Activated T-helper 9 cell treated with anti-CD3 and anti-CD28 coated beads, Interleukin-2, amount 50 U/mL, for 16 hours (primary cell): Measurements from ENCODE around the gene FIZ1.

Experiments
- DNase-seq: peaks from one replicate; pipeline ENCODE4 v3.0.0-alpha.2; 2020; ENCODE audit warnings: low read depth

The FIZ1 gene, protein sequence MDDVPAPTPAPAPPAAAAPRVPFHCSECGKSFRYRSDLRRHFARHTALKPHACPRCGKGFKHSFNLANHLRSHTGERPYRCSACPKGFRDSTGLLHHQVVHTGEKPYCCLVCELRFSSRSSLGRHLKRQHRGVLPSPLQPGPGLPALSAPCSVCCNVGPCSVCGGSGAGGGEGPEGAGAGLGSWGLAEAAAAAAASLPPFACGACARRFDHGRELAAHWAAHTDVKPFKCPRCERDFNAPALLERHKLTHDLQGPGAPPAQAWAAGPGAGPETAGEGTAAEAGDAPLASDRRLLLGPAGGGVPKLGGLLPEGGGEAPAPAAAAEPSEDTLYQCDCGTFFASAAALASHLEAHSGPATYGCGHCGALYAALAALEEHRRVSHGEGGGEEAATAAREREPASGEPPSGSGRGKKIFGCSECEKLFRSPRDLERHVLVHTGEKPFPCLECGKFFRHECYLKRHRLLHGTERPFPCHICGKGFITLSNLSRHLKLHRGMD

DNA sequence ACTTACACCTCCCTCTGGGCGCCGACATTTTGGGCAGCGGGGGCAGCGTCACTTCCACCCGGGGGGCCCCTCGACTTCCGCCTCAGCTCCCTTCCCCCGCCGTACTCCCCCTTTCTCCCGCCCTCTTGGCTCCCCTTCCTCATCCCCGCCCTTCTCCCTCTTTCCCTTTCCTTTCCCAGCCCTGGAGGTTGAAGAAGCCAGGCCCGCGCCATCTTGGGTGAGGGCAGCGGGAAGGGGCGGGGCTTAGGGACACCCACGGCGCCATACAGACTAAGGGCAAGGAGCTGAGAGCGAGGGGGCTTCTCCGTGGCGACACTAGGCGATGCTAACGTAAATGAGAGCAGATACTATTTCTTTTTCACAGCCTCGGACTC, at the start of gene FIZ1:
FIZ1 (minus strand) TSS at position 50 of the 374 bp plus-strand sequence. CDS start 1,652 bp downstream, outside the sequence.
- peak; percentile 94 for DNase-seq

DNA sequence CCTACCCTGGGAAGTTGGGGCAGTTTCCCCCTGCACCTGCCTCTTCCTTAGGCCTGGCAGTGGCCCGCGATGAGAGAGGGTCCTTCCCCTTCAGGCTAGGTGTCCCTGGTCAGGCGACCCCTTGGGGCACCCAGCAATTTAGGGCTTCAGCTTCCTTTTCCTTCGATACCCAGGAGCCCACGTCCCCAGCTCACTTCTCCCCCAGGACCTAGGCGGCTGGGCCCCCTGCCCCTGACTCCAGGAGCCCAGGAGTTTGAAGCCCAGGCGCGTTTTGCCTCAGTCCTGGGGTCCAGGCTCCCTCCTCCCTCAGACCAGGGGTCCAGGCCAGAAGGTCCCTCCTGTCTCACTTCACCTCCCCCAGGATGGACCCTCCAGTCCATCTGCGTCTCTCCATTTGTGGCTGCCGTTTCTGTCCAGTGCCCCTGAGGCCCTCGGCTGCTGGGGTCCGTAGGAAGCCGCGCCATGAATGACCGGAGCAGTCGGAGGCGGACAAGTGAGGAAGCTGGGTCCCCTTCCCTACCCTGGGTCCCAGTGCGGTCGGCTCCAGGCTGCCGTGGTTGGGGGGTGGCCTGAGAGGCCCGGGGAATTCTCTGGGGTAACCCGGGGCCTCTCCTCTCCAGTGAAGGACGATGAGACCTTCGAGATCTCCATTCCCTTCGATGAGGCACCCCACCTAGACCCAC, 49.4 kb upstream of the FIZ1 start:
- DNase-seq, result no peak

DNA sequence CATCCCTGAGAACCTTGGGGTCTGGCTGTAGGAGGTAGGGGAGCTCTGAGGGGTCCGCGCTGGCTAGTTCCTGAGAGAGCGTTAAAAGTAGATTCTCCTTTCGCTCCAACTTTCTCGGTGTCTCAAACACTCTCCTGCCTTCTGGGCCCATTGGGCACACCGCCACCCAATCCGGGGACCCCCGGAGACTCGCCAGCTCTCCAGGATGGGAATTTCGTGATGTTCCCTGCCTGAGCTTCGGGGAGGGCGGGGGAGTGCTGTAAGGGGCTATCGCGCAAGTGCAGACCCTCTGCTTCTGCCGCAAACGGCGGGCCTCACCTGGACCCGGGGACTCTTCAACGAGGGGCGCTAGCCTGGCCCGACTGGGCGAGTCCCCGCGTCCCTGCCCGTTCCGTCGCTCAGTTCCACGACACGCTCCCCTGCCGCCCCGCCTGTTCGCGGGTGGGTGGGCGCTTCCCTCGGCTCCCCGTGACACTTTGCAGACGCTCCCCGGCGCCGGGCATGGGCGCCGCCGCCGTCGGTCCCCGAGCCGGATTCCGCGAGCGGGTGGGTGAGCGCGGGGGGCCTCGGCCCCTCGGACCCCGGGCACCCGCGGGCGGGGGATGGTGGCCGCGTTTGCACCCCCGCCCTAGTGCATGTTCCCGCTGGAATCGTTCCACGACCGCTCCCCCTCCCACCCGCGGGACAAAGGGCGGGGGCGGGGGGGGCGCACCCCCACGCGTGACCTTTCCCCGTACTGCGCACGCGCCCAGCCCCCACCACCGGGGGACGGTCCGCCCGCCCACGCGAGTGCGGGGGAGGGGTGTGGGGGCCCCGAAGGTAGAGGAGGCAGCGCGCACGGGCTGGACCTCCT, 48.6 kb upstream of the FIZ1 start, which contains the start of gene CCDC106:
CCDC106 (plus strand) TSS at position 481 of the 853 bp plus-strand sequence. CDS start 835 bp downstream, outside the sequence.
- no peak for DNase-seq

DNA sequence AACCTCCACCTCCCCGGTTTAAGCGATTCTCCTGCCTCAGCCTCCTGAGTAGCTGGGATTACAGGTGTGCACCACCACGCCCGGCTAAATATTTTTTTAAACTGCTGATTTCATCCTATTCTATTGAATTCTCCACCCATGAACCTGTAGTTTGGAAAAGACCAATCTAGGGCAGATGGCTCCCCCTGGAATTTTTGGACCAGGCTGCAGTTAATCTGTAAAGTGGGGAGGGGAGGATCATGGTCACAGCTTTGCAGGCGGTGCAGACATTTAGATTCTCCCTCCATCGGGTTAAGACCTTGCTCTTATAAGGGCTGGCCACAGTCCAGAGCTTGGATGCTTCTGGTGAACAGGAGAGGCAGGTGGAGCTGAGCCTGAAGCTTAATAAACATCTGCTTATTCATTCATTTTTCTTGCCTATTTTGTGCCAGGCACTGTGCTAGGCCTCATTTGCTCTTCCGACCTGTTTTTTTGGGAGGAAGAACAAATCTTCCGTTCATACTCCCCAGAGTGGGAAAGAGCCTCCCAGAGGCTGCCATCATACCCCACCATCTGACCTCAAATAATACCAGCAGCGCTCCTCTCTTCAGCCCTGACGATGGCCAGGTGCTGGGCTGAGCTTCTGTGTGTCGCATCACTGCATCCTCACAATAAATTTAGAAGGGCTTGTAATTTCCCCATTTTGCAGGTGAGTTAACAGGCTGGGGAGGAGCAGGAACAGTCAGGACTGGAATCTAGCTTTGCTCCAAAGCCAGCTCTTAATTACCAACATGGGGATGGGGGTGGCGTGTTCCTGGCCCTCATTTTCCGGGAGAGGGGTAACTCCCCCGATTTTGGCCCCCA, 47.8 kb upstream of the FIZ1 start:
- DNase-seq, result no peak

DNA sequence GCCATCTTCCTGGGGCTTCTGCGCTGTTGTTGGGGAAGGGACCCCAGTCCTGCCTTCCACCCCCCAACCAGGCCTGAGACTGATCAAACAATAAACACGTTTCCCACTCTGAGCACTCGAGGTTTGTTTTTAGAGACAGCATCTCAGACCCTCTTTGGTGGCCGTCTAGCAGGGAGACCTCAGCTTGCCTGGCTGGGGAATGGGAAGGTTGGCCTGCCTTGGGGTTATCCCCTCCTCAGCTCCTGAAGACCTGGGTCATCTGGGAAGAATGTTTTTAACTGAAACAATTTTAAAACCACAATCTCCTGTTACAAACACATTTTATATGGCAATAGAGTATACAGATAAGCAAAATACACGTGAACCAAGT, 46.2 kb upstream of the FIZ1 start:
- DNase-seq, result no peak

DNA sequence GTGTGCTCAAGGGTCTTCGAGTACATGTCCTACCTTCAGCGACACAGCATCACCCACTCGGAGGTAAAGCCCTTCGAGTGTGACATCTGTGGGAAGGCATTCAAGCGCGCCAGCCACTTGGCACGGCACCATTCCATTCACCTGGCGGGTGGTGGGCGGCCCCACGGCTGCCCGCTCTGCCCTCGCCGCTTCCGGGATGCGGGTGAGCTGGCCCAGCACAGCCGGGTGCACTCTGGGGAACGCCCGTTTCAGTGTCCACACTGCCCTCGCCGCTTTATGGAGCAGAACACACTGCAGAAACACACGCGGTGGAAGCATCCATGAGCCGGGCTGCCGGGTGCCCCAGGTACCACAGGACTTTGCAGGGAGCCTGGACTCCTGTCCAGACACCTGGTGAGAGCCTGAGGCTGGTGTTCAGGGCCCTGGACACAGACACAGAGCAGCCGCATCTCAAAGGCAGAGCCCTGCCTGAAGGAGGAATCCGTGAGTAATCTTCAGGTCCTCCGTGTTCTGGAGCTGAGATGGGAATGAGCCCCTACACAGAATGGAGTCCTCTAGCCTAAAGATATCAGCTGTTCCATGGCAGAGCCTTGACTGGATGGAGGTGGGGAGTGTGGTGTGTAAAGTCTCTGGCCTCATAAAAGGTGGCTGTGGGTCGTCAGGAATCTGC, 45.7 kb upstream of the FIZ1 start:
- DNase-seq, result no peak

DNA sequence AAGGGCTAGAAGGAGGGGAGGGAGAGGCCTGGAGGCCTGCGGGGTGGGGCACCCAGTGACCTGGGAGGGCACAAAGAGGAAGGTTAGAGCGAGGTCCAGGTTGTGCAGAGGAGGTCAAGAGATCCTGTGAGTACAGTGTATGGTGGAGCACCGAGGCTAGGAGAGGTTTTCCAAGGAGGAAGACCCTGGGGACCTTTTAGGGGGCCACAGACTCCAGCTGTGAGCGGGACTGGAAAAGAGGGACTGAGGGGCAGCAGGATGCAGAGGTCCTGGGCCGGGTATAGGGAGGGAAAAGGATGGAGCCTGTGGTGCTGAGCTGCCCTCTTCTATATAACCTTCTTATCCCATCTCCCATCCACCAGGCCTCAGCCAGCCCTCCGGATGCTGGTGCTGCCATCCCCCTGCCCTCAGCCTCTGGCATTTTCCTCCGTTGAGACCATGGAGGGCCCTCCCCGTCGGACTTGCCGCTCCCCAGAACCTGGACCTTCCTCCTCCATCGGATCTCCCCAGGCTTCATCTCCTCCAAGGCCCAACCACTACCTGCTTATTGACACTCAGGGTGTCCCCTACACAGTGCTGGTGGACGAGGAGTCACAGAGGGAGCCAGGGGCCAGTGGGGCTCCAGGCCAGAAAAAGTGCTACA, 45.0 kb upstream of the FIZ1 start:
- no peak for DNase-seq

DNA sequence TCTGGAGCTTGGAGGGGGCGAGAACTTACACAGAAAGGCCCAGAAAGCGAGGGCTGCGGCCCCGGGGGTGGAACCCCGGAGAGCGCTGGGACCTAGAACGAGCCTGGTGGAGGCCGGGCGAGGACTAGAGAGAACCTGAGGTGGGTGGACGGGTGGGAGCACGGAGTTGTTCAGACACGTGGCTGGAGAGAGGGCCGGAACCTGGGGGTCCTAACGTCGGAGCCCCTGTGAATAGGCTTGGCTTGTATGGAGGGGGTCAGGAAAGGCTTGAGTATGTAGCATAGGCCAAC, 44.5 kb upstream of the FIZ1 start:
- no peak for DNase-seq

DNA sequence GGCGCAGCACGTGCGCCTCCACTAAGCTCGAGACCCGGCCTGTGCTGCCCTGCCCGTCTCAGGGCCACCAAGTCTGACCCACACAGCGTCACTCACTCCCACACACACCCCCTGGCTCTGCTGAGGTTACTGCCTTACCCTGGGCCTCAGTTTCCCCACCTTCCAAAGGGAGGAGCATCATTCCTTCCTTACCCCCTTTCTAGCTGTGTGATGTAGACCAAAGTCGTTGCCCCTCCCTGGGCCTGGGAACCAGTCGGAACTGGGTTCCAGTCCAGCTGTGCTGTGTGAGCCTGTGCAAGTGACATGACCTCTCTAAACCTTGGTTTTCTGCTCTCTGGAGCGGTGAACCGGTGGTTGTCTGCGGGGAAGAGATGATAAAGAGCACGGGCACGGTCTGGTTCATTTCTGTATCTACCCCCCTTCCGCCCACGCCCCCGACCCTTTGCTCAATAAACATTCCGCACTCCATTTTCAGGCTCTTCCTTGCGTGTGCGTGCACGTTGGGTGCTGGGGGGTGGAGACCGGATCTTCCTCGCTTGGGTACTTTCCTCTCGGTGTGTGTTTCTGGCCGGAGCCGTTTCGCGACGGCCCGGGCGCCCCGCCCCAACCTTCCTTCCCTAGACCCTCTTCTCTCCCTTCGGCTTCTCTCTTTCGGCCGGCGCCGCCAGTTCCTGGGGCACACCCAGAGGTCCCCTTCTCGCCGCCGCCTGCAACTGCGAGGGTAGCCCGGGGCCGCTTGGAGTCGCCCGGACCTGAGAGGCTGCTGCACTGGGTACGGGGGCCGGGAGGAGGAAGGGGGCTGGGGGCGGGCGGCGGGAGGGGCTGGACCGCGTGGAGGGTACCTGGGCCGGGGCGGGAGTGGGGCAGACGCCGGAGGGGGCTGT, 43.9 kb upstream of the FIZ1 start, which contains the start of gene ZNF581:
ZNF581 (plus strand) TSS at position 647 of the 884 bp plus-strand sequence. CDS start 923 bp downstream, outside the sequence.
- DNase-seq, result peak; percentile 74

DNA sequence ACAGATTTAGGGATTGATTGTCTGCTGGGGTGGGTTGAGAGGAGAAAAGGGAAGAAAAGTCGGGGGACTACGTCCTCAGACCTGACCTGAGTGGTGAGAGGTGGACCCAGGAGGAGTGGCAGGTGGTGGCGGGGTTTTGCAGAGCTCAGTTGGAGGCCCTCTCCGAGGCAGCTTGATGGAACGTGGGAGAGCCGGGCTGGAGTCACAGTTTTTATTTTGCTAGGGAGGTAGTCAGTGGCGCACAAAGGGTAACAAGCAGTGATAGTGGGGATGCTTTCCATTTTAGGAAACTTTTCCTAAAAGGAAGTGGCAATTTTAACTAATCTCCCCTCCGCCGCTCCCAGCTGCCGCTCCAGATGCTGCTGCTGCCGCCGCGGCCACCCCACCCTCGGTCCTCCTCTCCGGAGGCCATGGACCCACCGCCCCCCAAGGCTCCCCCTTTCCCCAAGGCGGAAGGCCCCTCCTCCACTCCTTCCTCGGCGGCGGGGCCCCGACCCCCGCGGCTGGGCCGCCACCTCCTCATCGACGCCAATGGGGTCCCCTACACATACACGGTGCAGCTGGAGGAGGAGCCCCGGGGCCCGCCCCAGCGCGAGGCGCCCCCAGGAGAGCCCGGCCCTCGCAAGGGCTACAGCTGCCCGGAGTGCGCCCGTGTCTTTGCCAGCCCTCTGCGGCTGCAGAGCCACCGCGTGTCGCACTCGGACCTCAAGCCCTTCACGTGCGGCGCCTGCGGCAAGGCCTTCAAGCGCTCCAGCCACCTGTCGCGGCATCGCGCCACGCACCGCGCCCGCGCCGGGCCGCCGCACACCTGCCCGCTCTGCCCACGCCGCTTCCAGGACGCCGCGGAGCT, 43.1 kb upstream of the FIZ1 start:
- DNase-seq, result no peak

DNA sequence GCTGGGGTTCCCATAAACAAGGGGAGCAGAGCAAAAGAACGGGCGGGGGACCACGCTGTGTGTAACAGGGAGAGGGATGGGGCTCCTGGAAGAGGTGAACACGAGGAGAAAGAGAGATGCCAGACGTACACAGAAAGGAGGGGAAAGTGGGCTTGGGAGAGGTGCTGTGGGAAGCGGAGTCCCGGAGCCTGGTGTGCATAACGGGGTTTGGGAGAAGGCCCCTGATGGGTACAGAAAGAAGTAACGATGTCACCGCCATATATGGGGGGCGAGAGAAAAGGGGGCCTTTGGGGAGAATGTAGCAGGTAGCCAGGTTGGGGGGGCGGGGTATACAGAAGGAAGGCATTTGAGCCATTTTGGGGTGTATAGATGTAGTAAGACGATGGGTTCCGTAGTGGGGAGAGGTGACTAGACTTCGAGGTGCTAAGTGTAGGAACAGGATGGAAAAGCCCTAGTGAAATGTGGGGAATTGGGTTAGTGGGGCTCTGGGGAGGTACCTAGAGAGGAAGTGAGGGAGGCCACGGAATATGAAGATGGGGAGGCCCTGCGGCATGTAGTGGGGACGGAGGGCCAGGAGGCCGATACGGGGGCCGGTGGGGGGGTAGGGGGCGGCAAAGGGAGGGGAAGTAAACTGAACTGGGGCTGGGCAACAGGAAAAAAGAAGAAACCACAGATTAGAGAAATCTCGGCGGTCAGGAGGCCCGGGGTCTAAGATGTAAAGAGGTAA, 42.3 kb upstream of the FIZ1 start:
- no peak for DNase-seq

DNA sequence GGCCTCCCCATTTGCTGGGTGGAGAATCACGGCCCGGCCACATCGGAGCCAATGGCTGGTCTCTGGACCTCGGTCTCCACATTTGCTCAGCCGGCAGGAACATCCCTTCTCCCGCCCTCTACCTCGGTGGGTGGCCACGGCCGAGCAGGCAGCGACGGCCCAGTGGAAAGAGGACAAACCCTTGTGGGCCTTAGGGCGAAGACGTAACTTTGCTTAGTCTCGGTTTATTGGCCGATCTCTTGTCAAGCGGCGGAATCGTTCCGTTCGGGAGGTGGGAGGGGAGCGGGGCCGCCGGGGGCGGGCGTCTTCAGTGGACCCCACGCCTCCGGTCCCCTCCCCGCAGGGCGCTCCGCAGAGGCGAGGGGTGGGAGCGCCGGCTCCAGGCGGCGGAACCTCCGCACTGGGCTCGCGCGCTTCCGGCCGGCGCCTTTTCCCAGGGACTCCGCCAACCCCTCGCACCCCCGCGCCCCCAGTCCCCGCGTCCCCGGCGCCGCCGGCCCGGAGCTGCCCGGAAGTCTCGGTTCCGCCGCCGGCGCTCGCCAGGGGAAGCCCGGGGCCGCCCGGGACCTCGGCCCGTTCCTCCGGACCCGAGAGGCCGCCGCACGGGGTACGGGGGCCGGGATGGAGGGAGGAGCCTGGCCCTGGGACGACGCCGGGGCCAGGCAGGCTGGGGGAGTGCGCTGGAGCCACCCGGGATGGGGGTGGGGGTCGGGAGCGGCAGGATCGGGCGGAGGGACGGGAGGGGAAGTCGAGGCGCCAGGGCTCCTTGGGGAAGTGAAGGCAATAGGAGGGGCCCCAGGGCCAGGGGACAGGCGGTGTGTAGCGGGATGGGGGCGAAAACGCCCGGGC, 41.5 kb upstream of the FIZ1 start, which contains the start of gene ZNF580:
ZNF580 (plus strand) TSS at position 426 of the 849 bp plus-strand sequence. CDS start 1,507 bp downstream, outside the sequence.
- peak; percentile 46 for DNase-seq

- DNase-seq, result peak; percentile 67
These were observed 40.8 kb upstream of the FIZ1 start for GRCh38 chr19:55640043-55640576.

GRCh38 chr19:55638864-55639359, 39.6 kb upstream of the FIZ1 start:
- DNase-seq, result no peak

DNA sequence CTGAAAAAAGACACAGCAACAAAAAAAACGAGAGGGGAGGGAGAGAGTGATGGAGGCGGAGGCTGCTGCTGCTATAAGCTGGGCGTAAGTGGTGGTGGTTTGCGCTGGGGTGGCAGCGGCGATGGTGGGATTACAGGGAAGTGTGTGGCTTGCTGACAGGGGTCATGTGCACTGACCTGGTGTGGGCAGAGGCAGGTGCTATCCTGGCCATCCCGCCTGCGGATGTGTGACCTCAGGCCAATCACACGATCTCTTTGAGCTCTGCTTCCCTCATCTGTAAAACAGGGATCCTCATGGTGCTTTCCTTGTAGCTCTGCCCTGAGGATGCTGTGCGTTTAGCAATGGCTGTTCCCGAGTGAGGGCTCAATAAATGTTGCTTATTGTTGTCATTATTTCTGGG, 38.2 kb upstream of the FIZ1 start:
- no peak for DNase-seq

DNA sequence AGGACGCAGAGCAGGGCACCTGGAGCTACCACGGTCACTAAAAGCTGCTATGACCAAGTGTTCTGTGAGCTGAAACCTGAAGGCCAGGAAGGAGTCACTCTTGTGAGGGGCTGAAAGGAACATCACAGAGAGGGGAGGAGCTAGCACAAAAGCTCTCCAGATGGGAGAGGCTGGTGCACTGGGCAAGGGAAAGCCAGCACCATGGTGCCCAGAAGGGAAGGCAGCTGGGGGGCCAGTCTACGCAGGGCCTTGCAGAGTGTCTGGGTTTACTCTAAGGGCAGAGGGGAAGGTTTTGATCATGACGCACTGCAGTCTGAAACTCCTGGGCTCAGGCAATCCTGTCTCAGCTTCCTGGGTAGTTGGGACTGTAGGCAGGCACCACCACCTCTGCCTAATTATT, 37.4 kb upstream of the FIZ1 start:
- no peak for DNase-seq
